ENCODE measurements around the gene NRAS.

- TF ChIP-seq CTCF (IDR thresholded peaks at IDR 0.05) (no peak), POLR2AphosphoS5 (IDR thresholded peaks at IDR 0.05) (no peak), POLR2A (IDR thresholded peaks at IDR 0.05) (no peak), EP300 (IDR thresholded peaks at IDR 0.05) (no peak)
These were observed 13.2 kb upstream of the NRAS start for GRCh38 chr1:114729782-114730181.
